HG03521 (cell line): ENCODE results near the gene NOL4L.

Source experiments
- ATAC-seq: cut with Tn5 transposase; IDR thresholded peaks from one replicate; pipeline ENCODE4 v1.9.1; 2021; ENCODE audit warnings: mild to moderate bottlenecking, moderate library complexity; ENCODE audit not compliant: unreplicated experiment

The NOL4L gene

DNA sequence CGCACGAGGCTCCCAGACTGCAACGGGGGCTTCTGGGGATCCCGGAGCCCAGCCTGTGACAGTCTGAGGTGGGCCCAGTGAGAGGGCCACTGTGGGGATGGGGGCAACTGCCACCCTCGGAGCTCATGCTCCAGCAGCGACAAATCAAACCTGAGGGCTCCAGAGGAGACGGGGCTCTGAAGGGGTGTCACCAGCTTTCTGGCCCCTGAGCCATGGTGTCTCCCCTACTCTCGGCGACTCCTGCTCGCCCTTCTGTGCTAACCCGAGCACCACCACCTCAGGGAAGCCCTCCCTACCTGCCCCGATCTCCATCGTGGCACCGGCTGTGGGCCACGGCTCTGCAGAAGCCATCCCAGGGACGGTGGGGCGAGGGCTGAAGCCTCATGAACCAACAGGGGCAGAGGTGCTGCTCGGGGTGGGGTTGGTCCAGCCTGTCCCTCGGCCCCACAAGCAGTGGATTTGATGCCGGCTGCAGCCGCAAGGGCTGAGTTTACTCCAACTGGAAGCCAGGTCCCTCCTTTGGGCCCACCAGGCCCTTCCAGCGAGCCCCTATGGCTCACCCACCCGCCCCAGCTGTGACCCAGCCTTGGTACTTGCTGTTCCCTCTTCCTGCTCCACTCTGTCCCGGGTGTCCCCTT is 124.3 kb downstream of the NOL4L start:
- ATAC-seq, result no peak

DNA sequence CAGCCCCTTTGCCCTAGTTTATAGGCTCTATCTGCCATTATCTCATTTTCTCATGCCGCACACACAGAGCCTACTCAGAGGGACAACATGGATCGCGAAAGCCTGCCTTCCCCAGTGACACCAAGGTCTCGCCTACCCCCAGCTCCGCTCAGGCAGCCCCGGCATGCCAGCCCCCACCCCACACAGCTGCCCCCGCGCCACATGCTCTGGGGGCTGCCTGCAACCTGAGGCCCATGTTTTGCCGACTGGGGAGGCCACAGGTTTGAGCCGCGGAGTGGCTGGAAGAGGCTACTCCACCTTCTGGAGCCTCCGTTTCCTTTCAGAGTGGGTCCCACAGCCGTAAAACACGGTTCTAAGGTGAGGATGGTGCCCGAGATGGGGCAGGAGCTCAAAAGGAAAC is 124.9 kb downstream of the NOL4L start:
- no peak for ATAC-seq

DNA sequence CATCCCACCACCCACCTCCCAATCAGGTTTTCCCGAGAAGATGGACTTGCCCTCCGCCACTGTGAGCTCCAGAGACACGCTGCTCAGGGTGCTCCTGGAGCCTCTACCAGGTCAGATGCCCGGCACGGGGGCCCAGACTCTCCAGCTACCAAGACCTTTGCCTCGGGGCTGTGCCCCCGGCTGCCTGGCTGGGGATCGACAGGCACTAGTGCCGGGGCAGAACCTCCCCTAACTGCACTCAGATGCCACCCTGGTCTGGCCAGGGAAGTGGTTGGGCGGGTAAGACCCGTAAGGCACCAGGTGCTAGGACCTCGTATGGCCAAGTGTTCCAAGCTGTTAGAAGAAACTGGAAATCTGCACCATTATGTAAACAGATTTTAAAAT is 126.3 kb downstream of the NOL4L start:
- ATAC-seq, result no peak

DNA sequence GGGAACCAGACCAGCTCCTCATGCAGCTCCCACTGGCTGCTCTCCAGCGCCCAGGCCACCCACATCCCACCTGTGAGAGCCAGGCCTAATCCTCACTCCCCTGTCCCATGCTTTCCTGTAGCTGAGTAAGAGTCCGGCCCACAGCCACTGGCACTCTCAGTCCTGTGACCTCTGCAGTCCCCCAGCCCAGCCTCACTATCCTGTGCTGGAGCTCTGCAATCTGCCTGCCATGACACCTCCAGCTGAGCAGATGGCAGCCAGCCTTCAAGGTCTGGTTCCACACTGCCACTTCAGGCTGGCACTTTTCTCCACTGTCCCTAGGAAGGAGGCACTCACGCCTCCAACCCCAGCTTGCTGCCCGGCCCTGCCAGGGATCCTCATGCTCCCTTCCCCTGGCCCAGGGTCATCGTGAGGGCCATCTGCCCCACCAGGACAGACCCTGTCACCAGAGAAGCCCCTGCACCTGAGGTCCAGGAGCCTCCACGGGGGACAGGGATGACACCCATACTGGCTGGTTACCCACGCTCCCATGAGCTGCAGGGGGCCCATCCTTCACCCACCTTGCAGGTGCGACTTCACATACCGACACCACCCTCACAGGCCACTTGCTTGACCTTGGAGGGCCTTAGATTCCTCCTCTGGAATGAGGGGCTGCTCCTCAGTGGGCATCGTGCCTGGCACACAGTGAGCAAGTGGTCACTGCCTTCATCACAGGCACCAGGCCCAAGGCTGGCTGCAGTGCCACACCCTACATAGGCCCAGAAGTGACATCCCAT is 126.9 kb downstream of the NOL4L start:
- no peak for ATAC-seq

DNA sequence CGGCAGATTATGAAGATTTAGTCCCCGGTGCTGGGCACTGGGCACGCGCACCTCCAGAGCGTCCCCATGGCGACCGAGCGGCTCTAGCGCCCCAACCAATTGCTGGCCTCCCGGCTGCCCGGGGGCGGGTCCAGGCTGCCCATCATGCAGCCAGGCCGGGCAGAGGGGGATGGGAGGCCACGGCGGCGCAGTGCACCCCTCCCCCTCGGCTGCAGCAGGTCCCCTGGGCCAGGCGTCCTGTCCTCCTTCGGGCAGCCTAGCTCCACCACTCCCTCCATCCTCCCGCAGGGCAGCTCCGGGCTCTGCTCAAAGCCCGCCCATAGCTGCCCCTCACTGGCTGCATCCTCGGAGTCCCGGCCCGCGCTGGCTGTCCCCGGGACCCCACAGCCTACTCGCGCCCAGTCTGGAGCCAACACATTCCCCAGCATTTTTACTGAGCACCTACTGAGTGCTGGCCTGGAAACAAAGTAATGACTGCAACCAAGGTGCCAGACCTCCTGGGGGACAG is 127.6 kb downstream of the NOL4L start:
- ATAC-seq, result no peak

- no peak for ATAC-seq
Observed at GRCh38 chr20:32456869-32457478, 128.2 kb downstream of the NOL4L start.

DNA sequence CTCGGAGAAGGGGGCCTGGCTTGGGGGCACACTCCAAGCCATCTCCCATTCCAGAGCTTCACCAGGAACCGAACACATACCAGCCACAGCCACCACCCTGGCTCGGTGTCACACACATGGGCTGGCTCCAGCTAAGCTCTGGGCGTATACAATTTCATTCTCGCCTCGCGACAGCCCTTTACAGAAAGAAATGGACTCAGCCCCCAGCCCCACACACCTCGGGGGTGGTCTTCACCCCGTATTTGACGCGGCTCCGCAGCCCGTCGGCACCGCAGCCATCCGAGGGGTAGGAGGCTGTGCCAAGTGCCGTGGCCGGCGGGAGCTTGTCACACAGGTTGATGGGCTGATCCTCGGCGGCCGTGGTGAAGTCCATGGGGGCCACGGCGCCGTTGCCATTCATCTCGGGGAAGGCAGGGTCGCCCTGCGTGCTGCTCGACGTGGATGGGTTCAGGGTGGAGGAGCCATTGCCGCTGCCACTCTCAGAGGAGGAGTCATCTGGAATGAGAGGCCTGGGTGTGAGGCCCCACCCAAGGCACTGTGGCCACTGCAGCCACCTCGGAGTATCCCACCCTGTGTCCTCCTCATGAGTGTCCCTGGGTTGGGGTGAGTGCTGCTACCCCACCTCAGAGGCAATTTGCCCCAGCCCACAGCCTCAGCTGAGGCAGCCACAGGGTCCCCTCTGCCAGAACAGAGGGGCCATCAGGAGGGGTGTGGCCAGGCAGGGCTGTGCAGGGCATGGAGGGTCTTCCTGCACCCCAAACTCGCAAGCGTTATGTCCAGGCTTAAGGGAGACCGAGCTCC is 129.0 kb downstream of the NOL4L start:
- no peak for ATAC-seq

- ATAC-seq, result no peak
Observed at GRCh38 chr20:32455171-32455900, 129.8 kb downstream of the NOL4L start.

DNA sequence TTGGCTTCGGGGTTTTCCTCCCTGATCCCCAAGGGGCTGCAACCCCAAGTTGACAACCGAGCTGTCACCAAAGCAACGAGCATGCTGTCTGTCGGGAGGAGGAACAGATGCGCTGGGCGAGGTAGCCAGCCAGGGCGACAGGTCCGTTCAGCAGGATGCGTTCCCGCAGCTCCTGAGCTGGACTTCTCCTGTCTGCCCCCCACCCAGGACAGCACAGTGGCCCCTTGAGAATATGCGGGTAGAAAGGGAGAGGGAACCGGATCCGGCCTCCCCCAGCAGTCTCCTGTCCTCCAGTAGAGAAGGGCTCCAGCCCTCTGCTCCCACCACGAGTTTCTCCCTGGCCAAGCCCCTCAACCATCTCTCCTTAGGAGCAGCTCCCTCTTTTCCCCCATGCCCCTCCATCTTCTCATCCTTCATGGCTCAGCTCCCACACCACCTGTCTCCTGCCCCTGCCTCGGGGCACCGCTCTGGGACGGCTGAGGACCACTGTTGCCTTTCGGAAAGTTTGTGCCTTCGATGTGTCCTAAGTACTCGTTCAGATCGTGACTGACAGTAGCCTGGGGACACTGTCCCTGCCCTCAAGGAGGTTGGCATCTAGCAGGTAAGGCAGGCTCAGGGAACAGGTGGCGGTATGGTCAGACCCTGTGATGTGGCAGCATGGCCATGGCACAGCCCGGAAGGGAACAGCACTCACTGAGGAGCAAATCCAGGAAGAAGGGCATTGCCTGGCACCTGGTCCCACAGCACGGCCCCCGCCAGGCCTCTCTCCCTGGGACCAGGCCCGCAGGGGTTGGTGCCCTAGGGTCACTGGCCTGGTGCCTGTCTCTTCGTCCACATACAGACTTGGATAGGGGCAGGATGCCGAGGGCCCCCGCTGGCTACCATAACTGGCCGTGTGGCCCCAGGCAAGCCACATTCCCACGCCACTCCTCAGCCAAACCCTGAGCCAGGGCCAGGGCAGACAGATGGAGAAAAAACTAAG is 130.7 kb downstream of the NOL4L start:
- ATAC-seq, result no peak

DNA sequence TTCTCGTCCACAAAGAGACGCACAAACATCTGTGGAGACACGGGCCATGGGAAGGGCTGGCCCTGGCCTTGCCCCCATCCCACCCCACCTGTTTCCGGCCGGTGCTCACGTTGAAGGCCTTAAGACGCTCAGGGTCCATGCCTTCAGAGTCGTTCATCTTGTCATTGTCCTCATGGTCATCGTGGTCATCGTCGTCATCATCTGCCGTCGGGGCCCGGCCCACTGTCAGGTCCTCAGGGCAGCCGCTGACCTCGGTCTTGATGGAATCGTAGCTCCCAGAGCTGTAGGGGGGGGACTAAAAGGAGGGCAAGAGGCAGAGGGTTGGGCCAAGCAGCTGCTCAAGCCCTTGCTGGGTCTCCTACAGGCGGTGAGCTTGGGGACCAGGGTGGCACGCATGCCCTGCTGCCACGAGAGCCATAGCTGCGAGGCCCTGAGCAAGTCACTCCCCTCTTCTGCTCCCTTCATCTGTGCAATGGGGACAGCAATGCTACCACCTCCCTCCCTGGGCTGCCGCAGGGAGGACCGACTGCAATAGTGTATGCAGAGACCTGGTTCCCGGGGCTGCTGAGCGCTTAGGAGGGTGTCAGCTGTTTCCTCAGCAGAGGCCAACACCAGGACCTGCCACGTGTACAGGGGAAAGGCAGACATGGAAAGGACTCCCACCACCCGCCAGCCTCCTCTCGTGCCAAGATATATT is 131.5 kb downstream of the NOL4L start:
- no peak for ATAC-seq

DNA sequence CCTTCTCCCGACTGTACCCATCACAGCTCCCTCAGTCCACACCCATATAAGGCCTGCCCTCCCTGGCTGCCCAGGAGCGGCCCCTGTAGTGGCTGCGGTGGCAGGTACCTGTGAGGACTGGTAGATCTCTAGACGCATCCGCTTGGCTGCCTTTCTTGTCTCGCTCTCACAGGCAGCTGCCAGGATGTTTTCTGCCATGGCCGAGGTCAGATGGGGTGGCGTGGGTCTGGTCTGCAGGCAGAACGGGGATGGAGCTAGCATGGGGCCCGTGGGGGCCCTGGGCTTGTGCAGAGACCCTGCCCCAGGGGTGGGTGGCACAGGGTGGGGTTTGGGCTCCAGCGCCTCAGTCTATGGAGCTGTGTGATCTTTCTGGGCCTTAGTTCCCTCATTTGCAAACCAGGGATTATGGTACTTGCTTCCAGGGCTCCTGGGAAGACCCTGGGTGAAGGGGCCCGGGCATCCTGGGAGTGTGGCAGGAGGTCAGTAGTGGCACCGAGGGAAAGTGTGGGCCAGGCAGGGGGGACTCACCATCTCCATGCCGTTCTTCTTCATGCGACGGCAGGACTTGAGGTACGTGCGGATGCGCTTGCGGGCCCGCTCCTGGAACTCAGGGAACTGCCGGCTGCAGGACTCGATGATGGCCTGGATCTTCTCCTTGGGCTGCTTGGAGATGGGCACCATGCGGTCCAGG is 132.2 kb downstream of the NOL4L start:
- ATAC-seq, result no peak

DNA sequence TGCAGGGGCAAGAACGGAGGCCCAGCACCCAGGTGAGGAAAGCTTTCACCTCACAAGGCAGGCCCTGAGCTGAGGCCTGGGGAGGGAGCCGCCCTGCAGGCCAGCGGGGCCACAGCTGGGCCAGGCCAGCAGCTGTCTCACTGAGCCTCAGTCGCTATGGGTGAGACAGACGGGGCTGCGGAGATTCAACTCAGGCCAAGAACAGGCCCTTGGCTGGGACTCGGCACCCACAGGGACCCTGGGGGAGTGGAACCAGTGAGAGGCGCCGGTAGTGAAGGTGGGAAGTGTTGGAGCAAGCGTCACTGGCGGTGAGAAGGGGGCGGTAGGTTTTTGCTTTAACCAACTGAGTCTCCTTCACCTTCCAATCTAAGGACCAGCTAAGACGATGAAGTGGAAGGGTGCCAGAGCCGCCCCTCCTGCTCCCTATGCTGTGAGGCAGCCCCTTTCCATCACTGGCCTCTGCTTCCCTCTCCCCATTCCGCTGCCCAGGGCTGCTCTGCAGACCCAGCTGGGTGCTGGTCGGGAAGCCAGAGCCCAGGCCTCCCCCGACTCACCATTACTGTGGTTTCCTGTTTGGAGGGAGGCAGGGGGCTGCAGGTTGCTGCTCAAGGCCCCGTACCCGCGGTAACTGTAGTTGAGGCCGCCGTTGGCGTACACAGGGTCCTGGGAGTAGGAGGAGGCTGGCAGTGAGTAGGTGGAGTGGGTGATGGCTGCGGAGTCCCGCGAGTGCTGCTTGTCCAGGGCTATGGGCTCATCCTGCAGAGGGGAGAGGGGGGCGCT is 133.3 kb downstream of the NOL4L start:
- no peak for ATAC-seq

- no peak for ATAC-seq
Observed at GRCh38 chr20:32451340-32451681, 133.8 kb downstream of the NOL4L start.

- ATAC-seq, result no peak
Observed at GRCh38 chr20:32450484-32451061, 134.6 kb downstream of the NOL4L start.

- ATAC-seq, result no peak
Observed at GRCh38 chr20:32449890-32450401, 135.2 kb downstream of the NOL4L start.

- no peak for ATAC-seq
Observed at GRCh38 chr20:32449057-32449889, 135.9 kb downstream of the NOL4L start.
